Cerebellar nuclear complex (tissue), 1 donor: ENCODE results near the gene RPS19.
"Not testable (repeated sequence)": the region's sequence is repeated elsewhere in the genome, so short reads cannot be mapped to it uniquely, and the experiment has no call there.

Source experiments
- DNase-seq, 2 experiments: peaks; one replicate each; lab custom pipeline; 2025; lab: John Stamatoyannopoulos, UW

Gene RPS19

GRCh38 chr19:41901707-41902360 lies 41.8 kb downstream of the RPS19 start:
- no peak for DNase-seq

DNA sequence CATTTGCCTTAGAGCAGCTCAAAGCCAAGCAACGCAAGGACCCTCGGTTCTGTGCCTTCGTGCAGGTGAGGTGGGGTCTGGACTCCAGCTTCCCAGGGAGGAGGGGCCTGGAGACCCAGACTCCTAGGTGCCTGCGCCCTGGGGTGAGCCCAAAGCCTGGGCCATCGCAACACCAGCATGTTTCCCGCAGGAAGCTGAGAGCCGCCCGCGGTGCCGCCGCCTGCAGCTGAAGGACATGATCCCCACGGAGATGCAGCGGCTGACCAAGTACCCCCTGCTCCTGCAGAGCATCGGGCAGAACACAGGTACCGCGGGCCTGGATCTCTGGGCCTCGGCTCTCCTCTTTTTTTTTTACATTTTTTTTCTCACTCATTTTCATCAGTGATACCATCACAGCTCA lies 42.5 kb downstream of the RPS19 start:
- no peak for DNase-seq

DNA sequence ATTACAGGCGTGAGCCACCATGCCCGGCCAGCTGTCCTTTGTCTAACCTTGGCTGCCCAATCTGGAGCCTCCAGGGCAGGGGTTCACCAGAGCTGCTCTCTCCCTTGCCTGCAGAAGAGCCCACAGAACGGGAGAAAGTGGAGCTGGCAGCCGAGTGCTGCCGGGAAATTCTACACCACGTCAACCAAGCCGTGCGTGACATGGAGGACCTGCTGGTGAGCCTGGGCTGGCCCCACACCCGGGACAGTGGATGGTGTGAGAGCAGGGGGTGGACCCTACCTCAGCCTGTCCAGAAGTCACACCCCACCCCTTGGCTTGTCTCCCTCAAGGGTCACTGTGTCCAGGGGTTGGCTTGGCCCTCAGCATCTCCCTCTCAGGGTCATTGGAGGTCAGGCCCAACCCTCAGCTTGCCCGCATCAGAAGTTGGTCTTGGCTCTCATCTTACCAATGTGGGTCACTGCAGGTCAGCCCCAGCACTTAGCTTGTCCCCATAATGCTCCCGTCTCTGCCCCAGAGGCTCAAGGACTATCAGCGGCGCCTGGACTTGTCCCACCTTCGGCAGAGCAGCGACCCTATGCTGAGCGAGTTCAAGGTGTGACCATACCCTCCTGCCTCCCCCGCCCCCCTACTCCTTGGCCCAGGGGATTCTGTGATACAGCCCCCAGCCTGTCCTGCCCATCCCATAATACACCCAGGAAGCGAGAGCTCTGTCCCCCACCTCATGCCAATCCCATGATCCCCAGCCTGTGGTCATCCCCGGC lies 43.3 kb downstream of the RPS19 start:
- no peak for DNase-seq

DNA sequence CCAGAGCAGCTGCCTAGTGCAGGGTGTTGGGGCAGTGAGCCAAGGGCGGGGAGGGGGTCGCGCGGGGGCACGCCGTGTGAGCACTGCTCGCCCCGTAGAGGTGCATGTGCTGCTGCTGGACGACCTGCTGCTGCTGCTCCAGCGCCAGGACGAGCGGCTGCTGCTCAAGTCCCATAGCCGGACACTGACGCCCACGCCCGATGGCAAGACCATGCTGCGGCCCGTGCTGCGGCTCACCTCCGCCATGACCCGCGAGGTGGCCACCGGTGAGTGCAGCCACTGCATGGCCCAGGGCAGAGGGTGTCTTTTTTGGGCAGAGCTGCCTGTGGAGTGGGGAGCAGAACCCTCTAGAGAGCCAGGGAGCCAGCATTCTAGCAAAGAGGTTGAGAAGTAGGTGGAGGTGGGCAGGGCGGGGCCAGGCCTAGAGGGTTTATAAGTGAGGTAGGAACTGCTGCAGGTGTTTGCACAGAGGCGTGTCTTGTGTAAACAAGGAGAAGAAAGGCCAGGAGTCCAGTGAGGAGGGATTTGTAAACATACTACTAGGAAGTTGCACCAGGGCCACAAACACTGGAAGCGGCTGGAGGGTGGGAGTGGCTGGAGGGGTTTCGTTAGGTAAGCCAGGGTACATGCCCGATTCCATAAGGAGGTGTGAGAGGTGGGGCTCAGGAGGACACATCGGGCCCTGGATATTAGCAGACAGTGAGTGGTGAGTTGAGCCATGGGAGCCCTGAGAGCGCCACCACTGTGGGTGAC lies 44.2 kb downstream of the RPS19 start:
- DNase-seq: no peak

DNA sequence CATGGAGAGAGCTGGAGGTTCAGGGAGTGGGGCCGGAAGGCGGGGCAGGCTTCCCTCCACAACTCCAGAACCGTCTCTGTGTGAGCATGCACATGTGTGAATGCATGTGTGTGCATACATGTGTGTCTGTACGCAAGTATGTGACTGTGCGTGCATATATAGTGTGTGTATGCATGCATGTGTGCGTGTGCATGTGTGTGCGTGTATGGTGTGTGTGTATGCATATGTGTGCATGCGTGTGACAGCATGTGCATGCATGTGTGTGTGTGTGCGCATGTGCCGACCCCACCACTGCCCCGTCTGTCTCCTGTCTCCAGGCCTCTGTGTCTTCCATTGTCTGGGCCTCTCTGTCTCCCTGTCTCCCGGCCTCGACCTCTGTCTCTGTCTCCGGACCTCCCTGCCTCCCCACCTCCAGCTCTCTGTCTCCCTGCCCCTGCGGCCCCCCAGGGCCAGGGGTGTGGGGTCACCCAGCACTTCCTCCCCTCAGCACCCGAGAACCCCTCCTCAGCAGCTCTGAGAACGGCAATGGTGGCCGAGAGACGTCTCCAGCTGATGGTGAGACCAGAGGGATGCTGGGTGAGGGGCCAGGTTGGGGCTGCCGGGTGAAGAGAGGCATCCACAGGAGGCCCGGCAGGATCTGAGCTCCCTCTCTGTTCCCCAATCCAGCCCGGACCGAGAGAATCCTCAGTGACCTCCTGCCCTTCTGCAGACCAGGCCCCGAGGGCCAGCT lies 45.4 kb downstream of the RPS19 start:
- DNase-seq: no peak

- no peak for DNase-seq
Observed at GRCh38 chr19:41906271-41906670, 46.2 kb downstream of the RPS19 start.

DNA sequence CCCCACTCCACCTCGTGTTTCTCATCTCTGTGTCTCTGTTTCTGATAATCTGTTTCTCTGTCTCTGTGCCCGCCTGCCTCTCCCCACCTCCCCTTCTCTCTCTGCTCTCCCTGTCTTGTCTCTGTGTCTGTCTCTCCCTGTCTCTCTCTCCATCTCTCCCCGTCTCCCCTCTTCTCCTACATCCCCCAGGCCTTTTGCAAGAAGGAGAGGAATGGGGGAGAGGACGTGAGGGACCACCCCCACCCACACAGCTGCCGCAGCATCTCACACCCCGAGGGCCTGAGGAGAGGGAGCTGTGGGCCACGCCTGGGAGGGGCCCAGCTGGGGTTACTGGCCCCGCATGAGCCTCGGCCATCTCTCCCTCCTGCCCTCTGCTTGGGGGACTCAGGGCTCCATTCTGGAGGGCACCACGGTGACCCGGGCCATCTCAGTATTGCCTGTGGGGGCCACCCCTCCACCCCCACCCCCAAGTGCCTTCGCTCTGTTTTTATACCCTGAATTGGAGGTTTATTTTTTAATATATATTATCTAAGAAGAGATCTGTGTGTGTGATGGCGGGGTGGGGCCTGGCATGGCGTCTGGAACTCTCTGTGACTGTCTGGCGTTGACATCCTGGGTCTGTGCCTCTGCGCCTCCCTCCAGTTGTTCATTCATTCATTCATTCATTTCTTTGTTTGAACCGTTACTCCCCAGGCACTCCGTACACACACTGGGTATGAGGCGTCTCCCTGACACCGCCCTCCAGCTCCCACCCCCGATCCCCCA lies 47.0 kb downstream of the RPS19 start:
- no peak for DNase-seq

GRCh38 chr19:41907994-41908615 lies 48.0 kb downstream of the RPS19 start:
- DNase-seq: no peak

DNA sequence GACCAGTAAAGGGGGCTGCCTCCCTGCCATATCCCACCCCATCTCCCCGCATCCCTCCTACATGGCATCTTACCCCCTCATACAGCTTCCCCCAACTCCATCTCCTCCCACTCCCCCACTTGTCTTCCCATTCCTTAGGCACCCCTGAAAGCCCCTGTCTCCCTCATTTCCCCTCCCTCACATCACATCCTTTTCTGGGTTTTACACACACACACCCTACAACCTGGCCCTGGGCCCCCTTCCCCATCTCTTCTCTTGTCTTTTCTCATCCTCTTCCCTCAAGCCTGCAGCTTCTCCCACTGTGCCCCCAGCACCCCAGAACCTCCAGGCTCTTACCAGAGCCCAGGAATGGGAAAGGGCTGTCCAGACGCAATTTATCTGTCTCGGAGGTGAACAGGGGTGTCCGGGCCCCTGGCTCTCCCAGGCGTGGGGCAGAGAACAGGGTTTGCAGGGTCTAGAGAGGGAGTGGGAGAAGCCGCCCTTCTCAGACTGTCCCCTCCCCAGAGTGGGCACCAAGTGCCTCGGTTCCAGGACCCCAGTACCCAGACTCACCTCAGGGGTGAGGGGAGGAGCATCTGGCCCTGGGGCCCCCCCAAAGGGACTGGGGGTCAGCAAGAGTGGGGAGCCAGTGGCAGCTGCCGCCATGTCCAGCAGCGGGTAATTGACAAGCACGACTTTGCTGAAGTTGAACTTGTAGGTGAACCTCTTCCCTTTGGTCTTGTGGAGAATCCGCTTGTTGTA lies 48.8 kb downstream of the RPS19 start:
- no peak for DNase-seq

GRCh38 chr19:41909706-41910105 lies 49.7 kb downstream of the RPS19 start:
- DNase-seq: no peak

GRCh38 chr19:41910240-41910991 lies 50.4 kb downstream of the RPS19 start:
- no peak for DNase-seq

- DNase-seq: no peak
Observed at GRCh38 chr19:41910992-41911888, 51.2 kb downstream of the RPS19 start.

- no peak for DNase-seq
Observed at GRCh38 chr19:41911889-41912731, 52.1 kb downstream of the RPS19 start.

GRCh38 chr19:41912899-41913537 lies 53.0 kb downstream of the RPS19 start:
- DNase-seq: no peak

DNA sequence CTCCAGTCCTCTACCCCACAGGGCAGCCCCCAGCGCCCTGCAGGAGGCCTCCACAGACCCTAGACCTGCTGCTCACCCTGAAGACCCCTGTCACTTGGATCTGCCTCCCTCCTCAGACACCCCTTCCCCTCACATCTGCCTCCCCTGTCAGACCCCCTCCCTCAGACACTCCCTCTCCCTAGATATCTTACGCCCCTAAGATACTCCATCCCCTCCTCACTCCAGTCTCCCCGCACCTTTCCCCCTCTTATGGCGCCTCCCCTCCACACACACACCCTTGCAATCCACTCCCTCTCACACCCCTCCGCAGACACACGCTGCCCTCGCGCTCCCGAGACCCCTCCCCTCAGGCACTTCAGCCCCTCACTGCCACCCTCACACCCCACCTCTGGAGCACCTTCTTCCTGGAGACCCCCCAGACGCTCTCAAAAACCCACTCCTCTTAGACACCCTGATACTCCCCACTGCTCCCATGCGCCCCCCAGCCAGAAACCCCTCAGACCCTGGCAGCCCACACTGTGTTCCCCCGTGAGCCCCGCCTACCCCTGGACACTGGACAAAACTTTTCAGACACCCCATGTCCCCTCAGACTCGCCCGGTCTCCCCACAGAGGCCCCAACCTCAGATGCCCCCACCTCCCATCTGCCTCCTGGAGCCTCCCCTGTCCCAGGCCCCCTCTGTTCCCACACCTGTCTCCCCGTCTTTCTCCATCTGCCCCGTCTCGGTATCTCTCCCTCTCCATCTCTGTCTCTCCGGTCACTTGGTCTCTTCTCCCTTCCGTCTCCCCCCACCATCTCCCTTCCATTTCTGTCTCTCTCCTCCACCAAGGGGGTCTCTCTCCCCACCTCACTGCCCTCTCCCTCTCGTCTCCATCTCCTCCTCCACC lies 53.7 kb downstream of the RPS19 start:
- DNase-seq: no peak

DNA sequence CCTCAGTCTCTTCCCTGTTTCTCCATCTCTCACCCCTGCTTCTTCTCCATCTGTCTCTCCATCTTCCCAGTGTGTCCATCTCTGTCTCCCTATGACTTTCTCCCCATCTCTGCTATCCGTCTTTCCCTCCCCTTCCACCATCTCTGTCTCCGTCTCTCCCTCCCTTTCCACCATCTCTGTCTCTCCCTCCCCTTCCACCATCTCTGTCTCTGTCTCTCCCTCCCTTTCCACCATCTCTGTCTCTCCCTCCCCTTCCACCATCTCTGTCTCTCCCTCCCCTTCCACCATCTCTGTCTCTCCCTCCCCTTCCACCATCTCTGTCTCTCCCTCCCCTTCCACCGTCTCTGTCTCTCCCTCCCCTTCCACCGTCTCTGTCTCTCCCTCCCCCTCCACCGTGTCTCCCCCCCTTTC lies 54.4 kb downstream of the RPS19 start:
- DNase-seq: not testable (repeated sequence)
